ENCODE data around the gene NKG7.

DNA sequence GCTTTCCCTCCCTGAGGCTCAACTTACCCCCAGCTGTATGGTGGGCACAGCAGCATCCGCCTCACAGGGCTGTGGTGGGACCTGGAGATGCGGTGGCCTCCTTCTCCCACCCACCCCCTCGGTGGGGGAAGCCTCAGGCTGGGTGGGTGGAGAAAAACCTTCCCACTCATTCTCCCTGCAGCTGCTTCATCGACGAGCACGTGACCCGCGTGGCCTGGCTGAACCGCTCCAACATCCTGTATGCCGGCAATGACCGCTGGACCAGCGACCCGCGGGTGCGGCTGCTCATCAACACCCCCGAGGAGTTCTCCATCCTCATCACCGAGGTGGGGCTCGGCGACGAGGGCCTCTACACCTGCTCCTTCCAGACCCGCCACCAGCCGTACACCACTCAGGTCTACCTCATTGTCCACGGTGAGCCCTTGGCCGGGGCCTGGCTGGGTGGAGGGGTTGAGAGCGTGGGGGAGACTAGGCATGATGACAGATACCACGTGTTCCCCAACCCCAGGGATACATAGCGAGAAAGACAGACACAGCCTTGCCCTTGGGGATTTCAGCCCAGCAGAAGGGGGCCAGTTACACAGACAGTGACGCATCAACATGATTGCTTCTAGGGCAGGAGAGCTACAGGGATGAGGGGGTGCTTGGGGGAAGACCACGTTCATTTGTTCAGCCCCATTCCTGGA, 48.8 kb downstream of the NKG7 start:
- TF ChIP-seq POLR2AphosphoS5 (IDR thresholded peaks at IDR 0.05; ENCODE audit: low read depth, low read length) (no peak), REST (IDR thresholded peaks at IDR 0.05; ENCODE audit: insufficient read depth in 1 of 2, low read depth in 2 of 2, low read length in 2 of 2) (no peak)

Measured in PFSK-1 (cell line).